ENCODE measurements around the gene CNOT2.

- TF ChIP-seq CTCF (conservative IDR thresholded peaks at IDR 0.05) (no peak), EZH2 (IDR thresholded peaks at IDR 0.05; ENCODE audit: low read depth) (no peak)
Observed at GRCh38 chr12:70197345-70197744, 45.9 kb upstream of the CNOT2 start.
